Calu3 (cell line): ENCODE results near the gene KMT2E. TPM values are rescaled to one million over a fixed set of nuclear protein-coding genes. Genes with fewer than 3 reads are reported as not detected.
"Not testable (repeated sequence)": the region's sequence is repeated elsewhere in the genome, so short reads cannot be mapped to it uniquely, and the experiment has no call there.

ENCODE experiments used
- BruUV-seq: library from RNA; stranded (reverse); fragments of 400-500 nt; replicated peaks from 2 replicates; lab custom pipeline; 2021; lab: Mats Ljungman, UMichigan
- CTCF ChIA-PET: fragments of 300-600 bp; sonication (Branson Sonifier 250); formaldehyde crosslinking; loops from one replicate; lab custom pipeline; 2022; ENCODE audit warnings: antibody characterized with exemption; lab: Charles Lee
- DNase-seq: peaks from one replicate; pipeline ENCODE4 v3.0.0; 2022
- H3K27ac Mint-ChIP-seq: one replicate; pipeline ENCODE4 v1.8.0; 2022; ENCODE audit warnings: mixed read lengths; ENCODE audit not compliant: unreplicated experiment
- H3K27me3 Mint-ChIP-seq: one replicate; pipeline ENCODE4 v1.8.0; 2022; ENCODE audit warnings: mixed read lengths; ENCODE audit not compliant: unreplicated experiment
- H3K36me3 Mint-ChIP-seq: one replicate; pipeline ENCODE4 v1.8.0; 2022; ENCODE audit warnings: mild to moderate bottlenecking, moderate library complexity, mixed read lengths; ENCODE audit not compliant: insufficient read depth, unreplicated experiment
- H3K4me1 Mint-ChIP-seq: one replicate; pipeline ENCODE4 v1.8.0; 2022; ENCODE audit warnings: mild to moderate bottlenecking, low read depth, mixed read lengths; ENCODE audit not compliant: unreplicated experiment
- H3K4me3 Mint-ChIP-seq: one replicate; pipeline ENCODE4 v1.8.0; 2022; ENCODE audit warnings: mild to moderate bottlenecking, low read depth, moderate library complexity, mixed read lengths; ENCODE audit not compliant: unreplicated experiment
- H3K9me3 Mint-ChIP-seq: one replicate; pipeline ENCODE4 v1.8.0; 2022; ENCODE audit warnings: low read depth, mixed read lengths; ENCODE audit not compliant: unreplicated experiment
- CTCF ChIP-seq: fragments of 200-600 bp; IDR thresholded peaks from one replicate; pipeline ENCODE4 v1.8.0; 2022; ENCODE audit warnings: antibody characterized with exemption; ENCODE audit not compliant: unreplicated experiment
- intact Hi-C: fragments of 100-400 bp; cut with micrococcal nuclease; formaldehyde crosslinking; loops from one replicate; pipeline ENCODE4 v1.10.0; 2022; ENCODE audit not compliant: unreplicated experiment
- total RNA-seq: library from RNA; stranded (reverse); gene quantifications from 2 replicates; pipeline ENCODE4 v1.2.3, GENCODE V29; 2022

The KMT2E gene
- total RNA-seq, 1 experiment from 2014 or later: 39.1 TPM

DNA sequence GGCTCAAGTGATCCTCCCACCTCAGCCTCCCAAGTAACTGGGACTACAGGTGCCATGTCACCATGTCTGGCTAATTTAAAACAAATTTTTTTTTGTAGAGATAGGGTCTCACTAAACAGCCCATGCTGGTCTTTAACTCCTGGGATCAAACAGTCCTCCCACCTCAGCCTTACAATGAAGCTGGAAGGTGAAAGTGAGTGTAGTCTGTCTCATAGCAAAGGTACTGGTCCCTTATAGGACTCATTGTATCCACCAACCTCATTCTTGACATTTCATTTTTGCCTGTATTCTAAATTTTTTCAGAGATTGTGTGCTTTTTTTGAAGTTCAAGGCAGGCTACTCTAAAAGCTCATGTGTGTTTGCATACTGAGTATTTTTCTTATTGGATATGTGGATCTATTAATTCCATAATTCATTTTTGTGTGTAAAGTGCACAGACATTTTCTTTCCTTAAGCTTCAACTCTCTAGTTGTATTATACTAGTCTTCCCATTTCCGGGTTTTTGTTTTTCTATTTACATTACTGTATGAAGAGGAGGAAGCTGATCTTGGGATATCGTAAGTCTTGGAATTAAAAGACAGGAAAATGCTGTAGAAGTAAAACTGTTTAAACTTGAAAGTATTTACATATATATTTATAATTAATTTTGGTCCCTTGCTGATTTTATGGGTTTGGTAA, 13.3 kb downstream of the KMT2E start:
- BruUV-seq: no TSS peak
- no peak for DNase-seq
- no peak overlapping the region for H3K27ac Mint-ChIP-seq
- CTCF ChIA-PET: interaction anchor here (0.7 kb wide), 2 partner anchors 9 to 1100 kb away, joined by 3 to 4 read pairs; no protein-coding TSS in a partner anchor
- no peak overlapping the region for H3K4me3 Mint-ChIP-seq
- no peaks in the 10 kb centered on the region for H3K9me3 Mint-ChIP-seq
- no peaks in the 10 kb centered on the region for H3K27me3 Mint-ChIP-seq
- intact Hi-C loops: no loop called here
- H3K4me1 Mint-ChIP-seq: peaks cover 29% of the 10 kb centered on the region
- no peaks in the 10 kb centered on the region for H3K36me3 Mint-ChIP-seq
- no peak for TF ChIP-seq CTCF

GRCh38 chr7:105028004-105028403, 14.0 kb downstream of the KMT2E start:
- Mint-ChIP-seq H3K36me3 (no peaks in the 10 kb centered on the region), H3K27ac (no peak overlapping the region), H3K9me3 (no peaks in the 10 kb centered on the region), H3K27me3 (no peaks in the 10 kb centered on the region), H3K4me1 (peaks cover 29% of the 10 kb centered on the region), H3K4me3 (no peak overlapping the region)
- intact Hi-C loops: no loop called here
- no peak for TF ChIP-seq CTCF
- DNase-seq: no peak
- CTCF ChIA-PET: no interaction called here
- no TSS peak for BruUV-seq

DNA sequence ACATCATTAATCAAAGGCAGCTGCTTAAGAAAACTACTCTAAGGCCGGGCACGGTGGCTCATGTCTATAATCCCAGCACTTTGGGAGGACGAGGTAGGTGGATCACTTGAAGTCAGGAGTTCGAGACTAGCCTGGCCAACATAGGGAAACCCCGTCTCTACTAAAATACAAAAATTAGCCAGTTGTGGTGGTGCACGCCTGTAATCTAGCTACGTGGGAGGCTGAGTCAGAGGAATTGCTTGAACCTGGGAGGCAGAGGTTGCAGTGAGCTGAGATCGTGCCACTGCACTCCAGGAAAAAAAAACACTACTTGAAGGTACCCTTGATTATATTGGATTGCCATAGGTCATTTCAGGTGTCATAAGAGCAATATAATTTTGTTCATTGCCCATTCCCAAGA, 14.9 kb downstream of the KMT2E start:
- H3K36me3 Mint-ChIP-seq, DNase-seq, BruUV-seq, intact Hi-C loops, H3K9me3 Mint-ChIP-seq, H3K27me3 Mint-ChIP-seq, CTCF ChIA-PET, H3K27ac Mint-ChIP-seq, H3K4me3 Mint-ChIP-seq: not testable (repeated sequence)
- peaks cover 27% of the 10 kb centered on the region for H3K4me1 Mint-ChIP-seq

DNA sequence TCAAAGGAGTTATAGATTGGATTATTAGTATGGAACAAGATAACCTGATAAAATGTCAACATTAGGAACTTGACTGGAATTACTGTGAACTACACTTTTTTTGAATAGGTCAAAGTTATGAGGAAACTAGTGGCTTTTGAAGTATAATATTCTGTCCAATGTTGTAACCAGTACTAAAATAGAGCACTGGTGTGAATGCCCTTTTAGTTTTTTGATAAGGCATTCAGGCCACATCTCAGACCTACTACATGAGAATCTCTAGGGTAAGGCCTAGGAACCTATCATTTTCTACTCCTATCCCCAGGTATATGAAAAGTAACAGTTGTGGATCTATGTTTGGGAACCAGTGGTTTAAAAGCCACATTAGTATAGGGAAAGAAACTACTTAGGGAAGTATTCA, 16.4 kb downstream of the KMT2E start:
- CTCF ChIA-PET: no interaction called here

More for the DNA sequence above, 16.4 kb downstream of the KMT2E start:
- no peaks in the 10 kb centered on the region for H3K36me3 Mint-ChIP-seq
- no peak for TF ChIP-seq CTCF
- peaks cover 17% of the 10 kb centered on the region for H3K4me1 Mint-ChIP-seq
- no peak for DNase-seq
- BruUV-seq: no TSS peak
- intact Hi-C loops: no loop called here
- H3K9me3 Mint-ChIP-seq: no peaks in the 10 kb centered on the region
- H3K4me3 Mint-ChIP-seq: no peak overlapping the region
- no peaks in the 10 kb centered on the region for H3K27me3 Mint-ChIP-seq
- no peak overlapping the region for H3K27ac Mint-ChIP-seq
